Activated CD4-positive, alpha-beta T cell treated with anti-CD3 and anti-CD28 coated beads, Interleukin-2, amount 10 ng/mL, durations not matched to agents 7 days and 5 days (primary cell): ENCODE measurements around the gene SBF2. TPM values are rescaled to one million over a fixed set of nuclear protein-coding genes. Genes with fewer than 3 reads are reported as not detected.

ENCODE experiments used
- CTCF ChIA-PET: fragments of 350-600 bp; sonication (Branson Sonifier 250); formaldehyde crosslinking; loops from one replicate; lab custom pipeline; 2021; ENCODE audit warnings: antibody characterized with exemption; lab: Charles Lee
- POLR2A ChIA-PET: fragments of 350-600 bp; sonication (Branson Sonifier 250); formaldehyde crosslinking; loops from one replicate; lab custom pipeline; 2021; ENCODE audit warnings: antibody characterized with exemption; lab: Charles Lee
- DNase-seq: peaks from one replicate; pipeline ENCODE4 v3.0.0-alpha.2; 2020
- H3K27ac Mint-ChIP-seq: one replicate; pipeline ENCODE4 v1.8.0; 2021; ENCODE audit warnings: mild to moderate bottlenecking, moderate library complexity, mixed read lengths
- H3K27me3 Mint-ChIP-seq: one replicate; pipeline ENCODE4 v1.8.0; 2021; ENCODE audit warnings: mixed read lengths
- H3K36me3 Mint-ChIP-seq: one replicate; pipeline ENCODE4 v1.8.0; 2021; ENCODE audit warnings: low read depth, mixed read lengths
- H3K4me1 Mint-ChIP-seq: one replicate; pipeline ENCODE4 v1.8.0; 2021; ENCODE audit warnings: mixed read lengths
- H3K4me3 Mint-ChIP-seq: one replicate; pipeline ENCODE4 v1.8.0; 2021; ENCODE audit warnings: mild to moderate bottlenecking, moderate library complexity, mixed read lengths
- H3K9me3 Mint-ChIP-seq: one replicate; pipeline ENCODE4 v1.8.0; 2021; ENCODE audit warnings: mixed read lengths
- total RNA-seq, 2 experiments: library from RNA; stranded (reverse); gene quantifications; one replicate each; pipeline ENCODE4 v1.2.3, GENCODE V29; 2021

The SBF2 gene
- total RNA-seq, 2 experiments from 2014 or later, result 3.2 to 3.7 TPM

DNA sequence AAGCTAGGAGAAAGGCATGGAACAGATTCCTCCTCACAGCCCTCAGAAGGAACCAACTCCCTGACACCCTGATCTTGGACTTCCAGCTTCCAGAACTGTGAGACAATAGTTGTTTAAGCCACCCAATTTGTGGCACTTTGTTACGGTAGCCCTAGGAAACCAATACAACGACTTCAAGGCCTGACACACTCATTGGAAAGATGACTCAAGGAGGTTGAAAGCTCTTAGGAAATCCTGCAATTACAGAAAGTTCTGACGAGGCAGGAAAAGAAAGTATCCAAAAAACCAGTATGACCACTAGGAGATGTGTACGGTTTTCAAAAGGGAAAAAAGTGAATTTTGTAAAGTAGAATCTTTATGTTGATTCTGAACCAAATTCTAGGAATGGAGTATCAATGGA lies 468.7 kb downstream of the SBF2 start:
- Mint-ChIP-seq H3K4me1 (no peaks in the 10 kb centered on the region), H3K27me3 (no peaks in the 10 kb centered on the region), H3K4me3 (no peak overlapping the region), H3K9me3 (no peaks in the 10 kb centered on the region), H3K36me3 (no peaks in the 10 kb centered on the region), H3K27ac (no peak overlapping the region)
- POLR2A ChIA-PET, result no interaction called here
- no peak for DNase-seq
- CTCF ChIA-PET, result no interaction called here

GRCh38 chr11:9823887-9824385 lies 470.1 kb downstream of the SBF2 start:
- no peaks in the 10 kb centered on the region for H3K27me3 Mint-ChIP-seq
- no peak for DNase-seq
- ChIA-PET CTCF (interaction anchor here (0.7 to 1.1 kb wide), 2 partner anchors 16 to 76 kb away, joined by 3 read pairs; no protein-coding TSS in a partner anchor), POLR2A (no interaction called here)
- H3K36me3 Mint-ChIP-seq, result no peaks in the 10 kb centered on the region
- no peak overlapping the region for H3K4me3 Mint-ChIP-seq
- no peaks in the 10 kb centered on the region for H3K4me1 Mint-ChIP-seq
- H3K9me3 Mint-ChIP-seq, result no peaks in the 10 kb centered on the region
- H3K27ac Mint-ChIP-seq, result no peak overlapping the region

DNA sequence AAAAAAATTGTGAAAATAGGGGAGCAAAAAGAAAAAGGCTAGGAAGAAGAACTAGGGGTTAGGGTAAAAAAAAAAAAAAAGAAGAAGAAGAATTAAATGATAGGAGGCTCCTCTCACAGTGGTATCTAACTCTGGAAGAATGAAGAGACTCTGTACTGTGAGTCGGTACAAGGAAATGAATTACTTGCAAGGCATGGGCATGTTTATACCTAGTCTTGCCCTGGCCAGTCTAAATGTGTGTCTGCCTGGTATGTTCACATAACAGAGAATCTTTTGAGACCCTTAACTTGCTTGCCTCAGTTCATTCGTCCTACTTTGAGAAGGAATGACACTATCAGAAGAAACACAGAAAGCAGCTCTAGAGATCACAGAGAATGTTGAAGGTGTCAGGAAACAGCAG lies 470.6 kb downstream of the SBF2 start:
- Mint-ChIP-seq H3K9me3 (no peaks in the 10 kb centered on the region), H3K27me3 (no peaks in the 10 kb centered on the region), H3K27ac (no peak overlapping the region), H3K4me1 (no peaks in the 10 kb centered on the region), H3K36me3 (no peaks in the 10 kb centered on the region), H3K4me3 (no peak overlapping the region)
- CTCF ChIA-PET, result interaction anchor here (1.1 kb wide), 1 partner anchor 16 kb away, joined by 3 read pairs; no protein-coding TSS in a partner anchor
- POLR2A ChIA-PET, result no interaction called here
- DNase-seq, result no peak

DNA sequence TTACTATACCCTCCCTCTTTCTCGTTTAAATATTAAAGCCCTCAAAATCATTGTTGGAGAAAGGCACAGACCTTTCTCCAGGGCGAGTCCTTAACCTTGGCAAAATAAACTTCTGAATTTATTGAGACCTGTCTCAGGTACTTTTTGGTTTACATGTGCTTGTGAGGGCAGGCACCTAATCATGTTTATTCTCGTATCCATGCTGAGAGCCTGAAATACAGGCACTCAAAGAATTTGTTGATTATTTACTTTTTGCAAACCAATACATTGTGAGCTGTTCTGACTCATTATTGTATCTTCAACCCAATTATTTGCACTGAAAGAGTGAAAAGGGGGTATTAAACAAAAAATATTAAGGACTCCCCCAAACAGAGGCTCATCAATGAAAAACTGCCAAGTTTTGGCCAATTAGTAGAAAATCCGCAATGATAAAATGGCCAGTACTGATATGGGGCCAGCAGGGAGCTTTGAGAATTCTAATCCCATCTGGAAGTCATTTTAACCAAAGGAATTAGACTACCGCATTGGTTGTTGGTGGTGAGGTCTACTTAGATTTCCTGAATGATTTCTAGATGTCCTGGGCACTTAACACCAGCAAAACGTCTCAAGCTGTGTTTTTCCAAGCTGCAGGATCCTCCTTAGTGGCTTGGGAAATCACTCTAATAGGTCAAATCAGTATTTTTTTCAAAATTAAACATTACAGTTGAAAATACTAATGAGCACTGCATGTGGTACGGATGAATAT lies 472.8 kb downstream of the SBF2 start:
- no peaks in the 10 kb centered on the region for H3K36me3 Mint-ChIP-seq
- H3K27ac Mint-ChIP-seq, result no peak overlapping the region
- CTCF ChIA-PET, result no interaction called here
- no peaks in the 10 kb centered on the region for H3K4me1 Mint-ChIP-seq
- H3K27me3 Mint-ChIP-seq, result no peaks in the 10 kb centered on the region
- POLR2A ChIA-PET, result no interaction called here
- H3K4me3 Mint-ChIP-seq, result no peak overlapping the region
- H3K9me3 Mint-ChIP-seq, result no peaks in the 10 kb centered on the region
- DNase-seq, result no peak

GRCh38 chr11:9820260-9820659 lies 473.8 kb downstream of the SBF2 start:
- Mint-ChIP-seq H3K27me3 (no peaks in the 10 kb centered on the region), H3K27ac (no peak overlapping the region), H3K4me3 (no peak overlapping the region), H3K4me1 (no peaks in the 10 kb centered on the region), H3K36me3 (no peaks in the 10 kb centered on the region), H3K9me3 (no peaks in the 10 kb centered on the region)
- CTCF ChIA-PET, result interaction anchor here (1.2 kb wide), 1 partner anchor 8 kb away, joined by 4 read pairs; no protein-coding TSS in a partner anchor
- POLR2A ChIA-PET, result no interaction called here
- DNase-seq, result no peak

GRCh38 chr11:9817191-9817590 lies 476.8 kb downstream of the SBF2 start:
- no peaks in the 10 kb centered on the region for H3K27me3 Mint-ChIP-seq
- H3K4me3 Mint-ChIP-seq, result no peak overlapping the region
- DNase-seq, result no peak
- H3K36me3 Mint-ChIP-seq, result no peaks in the 10 kb centered on the region
- no peaks in the 10 kb centered on the region for H3K9me3 Mint-ChIP-seq
- H3K4me1 Mint-ChIP-seq, result no peaks in the 10 kb centered on the region
- CTCF ChIA-PET, result interaction anchor here (0.6 to 1.6 kb wide), 3 partner anchors 11 to 29 kb away, joined by 3 read pairs; no protein-coding TSS in a partner anchor
- H3K27ac Mint-ChIP-seq, result no peak overlapping the region
- POLR2A ChIA-PET, result no interaction called here

- no peaks in the 10 kb centered on the region for H3K9me3 Mint-ChIP-seq
These were observed 478.4 kb downstream of the SBF2 start for GRCh38 chr11:9815486-9816136.

DNA sequence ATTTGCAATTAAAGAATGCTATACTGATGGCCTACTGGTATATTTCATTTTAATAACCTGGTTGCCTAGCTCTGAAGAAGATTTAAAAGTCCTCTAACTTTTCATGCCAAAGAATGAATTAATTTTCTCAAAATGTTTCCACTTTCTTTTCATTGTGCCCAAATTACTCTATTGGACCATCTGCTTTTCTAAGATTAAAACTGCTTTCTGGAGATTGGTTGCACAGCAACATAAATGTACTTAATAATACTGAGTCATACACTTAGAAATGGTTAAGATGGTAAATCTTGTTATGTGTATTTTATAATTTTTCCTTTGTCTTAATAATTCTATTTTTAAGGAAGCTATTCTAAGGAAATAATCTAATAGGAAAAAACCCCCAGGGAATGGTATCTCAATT lies 479.9 kb downstream of the SBF2 start:
- CTCF ChIA-PET, result interaction anchor here (0.6 to 0.9 kb wide), 3 partner anchors 17 to 1048 kb away, joined by 3 to 4 read pairs (median 3); no protein-coding TSS in a partner anchor
- POLR2A ChIA-PET, result no interaction called here
- no peak overlapping the region for H3K4me3 Mint-ChIP-seq
- no peaks in the 10 kb centered on the region for H3K27me3 Mint-ChIP-seq
- no peaks in the 10 kb centered on the region for H3K9me3 Mint-ChIP-seq
- H3K36me3 Mint-ChIP-seq, result no peaks in the 10 kb centered on the region
- H3K27ac Mint-ChIP-seq, result no peak overlapping the region
- H3K4me1 Mint-ChIP-seq, result no peaks in the 10 kb centered on the region
- no peak for DNase-seq

More at GRCh38 chr11:9815486-9816136, 478.4 kb downstream of the SBF2 start:
- ChIA-PET CTCF (interaction anchor here (0.6 to 2.0 kb wide), 2 partner anchors 27 to 59 kb away, joined by 3 to 6 read pairs; no protein-coding TSS in a partner anchor), POLR2A (no interaction called here)
- no peaks in the 10 kb centered on the region for H3K36me3 Mint-ChIP-seq
- no peaks in the 10 kb centered on the region for H3K27me3 Mint-ChIP-seq
- no peaks in the 10 kb centered on the region for H3K4me1 Mint-ChIP-seq
- no peak overlapping the region for H3K4me3 Mint-ChIP-seq
- DNase-seq, result no peak
- H3K27ac Mint-ChIP-seq, result no peak overlapping the region

DNA sequence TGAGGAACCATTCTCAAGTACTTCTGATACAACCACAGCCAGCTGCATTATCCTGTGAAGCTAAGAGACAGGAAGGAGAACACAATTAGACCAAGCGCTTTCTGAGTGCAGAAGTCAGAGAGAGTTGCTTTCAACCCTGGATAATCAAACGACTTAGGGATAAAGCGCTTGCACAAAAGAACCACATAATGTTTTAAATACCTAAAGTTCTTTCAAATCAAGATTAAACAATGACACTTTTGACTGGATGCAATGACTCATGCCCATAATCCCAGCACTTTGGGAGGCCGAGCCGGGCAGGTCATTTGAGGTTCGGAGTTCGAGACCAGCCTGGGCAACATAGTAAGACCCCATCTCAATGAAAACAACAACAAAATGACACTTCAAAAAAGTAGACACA lies 485.1 kb downstream of the SBF2 start:
- no peak overlapping the region for H3K27ac Mint-ChIP-seq
- DNase-seq, result no peak
- no peaks in the 10 kb centered on the region for H3K36me3 Mint-ChIP-seq
- no peaks in the 10 kb centered on the region for H3K9me3 Mint-ChIP-seq
- H3K4me1 Mint-ChIP-seq, result no peaks in the 10 kb centered on the region
- POLR2A ChIA-PET, result no interaction called here
- CTCF ChIA-PET, result no interaction called here
- H3K4me3 Mint-ChIP-seq, result no peak overlapping the region
- no peaks in the 10 kb centered on the region for H3K27me3 Mint-ChIP-seq

- POLR2A ChIA-PET, result no interaction called here
- CTCF ChIA-PET, result interaction anchor here (0.6 kb wide), 1 partner anchor 65 kb away, joined by 7 read pairs; no protein-coding TSS in a partner anchor
These were observed 486.9 kb downstream of the SBF2 start for GRCh38 chr11:9806946-9807687.

GRCh38 chr11:9804419-9804902 lies 489.6 kb downstream of the SBF2 start:
- ChIA-PET POLR2A (no interaction called here), CTCF (no interaction called here)
- Mint-ChIP-seq H3K36me3 (no peaks in the 10 kb centered on the region), H3K4me3 (no peak overlapping the region), H3K9me3 (no peaks in the 10 kb centered on the region), H3K4me1 (no peaks in the 10 kb centered on the region), H3K27ac (no peak overlapping the region), H3K27me3 (no peaks in the 10 kb centered on the region)
- no peak for DNase-seq

More at GRCh38 chr11:9806946-9807687, 486.9 kb downstream of the SBF2 start:
- Mint-ChIP-seq H3K4me3 (no peak overlapping the region), H3K9me3 (no peaks in the 10 kb centered on the region), H3K27ac (no peak overlapping the region), H3K36me3 (no peaks in the 10 kb centered on the region), H3K27me3 (no peaks in the 10 kb centered on the region), H3K4me1 (no peaks in the 10 kb centered on the region)
- no peak for DNase-seq

DNA sequence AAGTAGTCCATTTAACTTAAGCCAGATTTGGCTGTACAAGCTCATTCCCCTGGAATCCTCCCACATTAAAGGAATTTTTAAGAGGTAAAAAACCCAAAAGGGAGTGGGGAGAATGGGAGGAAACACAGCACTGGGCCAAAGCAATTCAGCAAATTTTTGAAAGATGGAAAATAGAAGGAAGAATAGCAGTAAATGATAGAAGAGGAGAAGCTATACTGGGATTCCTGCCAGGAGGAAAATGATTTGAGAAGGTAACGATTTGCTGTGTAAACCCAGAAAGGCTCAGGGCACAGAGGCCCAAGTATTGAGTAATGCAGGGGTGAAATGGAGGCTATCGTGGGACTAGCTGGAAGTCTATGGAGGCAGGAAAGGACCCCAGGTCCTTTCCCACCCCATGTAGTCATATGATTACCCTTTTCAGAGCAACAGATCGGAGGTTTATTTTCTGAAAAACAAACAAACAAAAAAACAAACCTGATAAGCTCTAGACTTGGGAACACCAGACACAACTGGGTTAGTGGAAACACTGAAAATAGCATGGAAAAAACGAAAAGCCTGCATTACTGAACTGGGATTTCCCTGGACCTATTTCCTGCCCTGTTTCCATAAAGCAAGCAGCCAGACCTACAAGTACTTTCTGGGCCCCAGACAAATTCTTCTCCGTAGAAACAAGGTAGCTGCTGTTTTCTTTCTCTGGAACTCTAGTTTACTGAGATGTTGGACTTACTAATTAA lies 490.2 kb downstream of the SBF2 start:
- Mint-ChIP-seq H3K27me3 (no peaks in the 10 kb centered on the region), H3K36me3 (no peaks in the 10 kb centered on the region), H3K9me3 (no peaks in the 10 kb centered on the region), H3K4me3 (no peak overlapping the region), H3K27ac (no peak overlapping the region), H3K4me1 (no peaks in the 10 kb centered on the region)
- DNase-seq, result no peak
- POLR2A ChIA-PET, result interaction anchor here (0.6 kb wide), 1 partner anchor 16 kb away, joined by 5 read pairs; no protein-coding TSS in a partner anchor
- CTCF ChIA-PET, result interaction anchor here (0.7 kb wide), 1 partner anchor 123 kb away, joined by 3 read pairs; no protein-coding TSS in a partner anchor
